OCI-LY3 (cell line): Measurements from ENCODE around the gene PITRM1.

Source experiments
- EZH2phosphoT487 ChIP-seq: fragments of 200-600 bp; shearing (Covaris generic); IDR thresholded peaks from 2 replicates; pipeline ENCODE4 v1.6.1; 2018; ENCODE audit warnings: antibody characterized with exemption, mixed run types, low read depth
- TF ChIP-seq, protein P1 (sequence below): fragments of 200-600, 300-600 bp; sonication (generic); IDR thresholded peaks from 2 replicates; pipeline ENCODE4 v1.5.1; 2014; ENCODE audit warnings: antibody characterized with exemption, low read length, low read depth

DNA sequence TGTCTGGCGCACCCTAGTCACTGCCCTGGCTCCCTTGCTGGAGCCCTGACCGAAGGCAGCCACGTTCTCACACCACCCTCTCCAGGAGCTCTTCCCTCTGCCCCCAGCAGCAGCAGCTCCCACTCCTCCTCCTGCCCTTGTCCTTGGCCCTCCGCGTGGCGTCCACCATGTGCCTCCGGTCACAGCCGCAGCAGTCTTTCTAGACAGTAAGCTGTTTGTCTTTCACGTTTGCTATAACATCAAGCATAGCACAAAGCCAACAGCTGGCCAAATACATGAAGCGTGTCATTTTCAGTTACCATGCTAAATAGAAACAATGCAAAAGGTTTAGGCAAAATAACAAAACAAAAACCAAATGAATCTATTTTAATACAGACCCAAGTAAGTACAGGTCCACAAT is 3.3 kb downstream of the PITRM1 start:
- TF ChIP-seq, protein P1, sequence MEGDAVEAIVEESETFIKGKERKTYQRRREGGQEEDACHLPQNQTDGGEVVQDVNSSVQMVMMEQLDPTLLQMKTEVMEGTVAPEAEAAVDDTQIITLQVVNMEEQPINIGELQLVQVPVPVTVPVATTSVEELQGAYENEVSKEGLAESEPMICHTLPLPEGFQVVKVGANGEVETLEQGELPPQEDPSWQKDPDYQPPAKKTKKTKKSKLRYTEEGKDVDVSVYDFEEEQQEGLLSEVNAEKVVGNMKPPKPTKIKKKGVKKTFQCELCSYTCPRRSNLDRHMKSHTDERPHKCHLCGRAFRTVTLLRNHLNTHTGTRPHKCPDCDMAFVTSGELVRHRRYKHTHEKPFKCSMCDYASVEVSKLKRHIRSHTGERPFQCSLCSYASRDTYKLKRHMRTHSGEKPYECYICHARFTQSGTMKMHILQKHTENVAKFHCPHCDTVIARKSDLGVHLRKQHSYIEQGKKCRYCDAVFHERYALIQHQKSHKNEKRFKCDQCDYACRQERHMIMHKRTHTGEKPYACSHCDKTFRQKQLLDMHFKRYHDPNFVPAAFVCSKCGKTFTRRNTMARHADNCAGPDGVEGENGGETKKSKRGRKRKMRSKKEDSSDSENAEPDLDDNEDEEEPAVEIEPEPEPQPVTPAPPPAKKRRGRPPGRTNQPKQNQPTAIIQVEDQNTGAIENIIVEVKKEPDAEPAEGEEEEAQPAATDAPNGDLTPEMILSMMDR = no peak
- no peak for TF ChIP-seq EZH2phosphoT487
